ENCODE measurements around the gene COG5.

GRCh38 chr7:107597953-107598352 lies 34.2 kb upstream of the COG5 start:
- TF ChIP-seq MYC (IDR thresholded peaks at IDR 0.05; ENCODE audit: insufficient read depth, insufficient read length, insufficient replicate concordance, low read length, severe bottlenecking) = no peak
- TF ChIP-seq ZBTB4 (CRISPR knock-in tag; IDR thresholded peaks at IDR 0.05) = no peak
- TF ChIP-seq LARP7 (IDR thresholded peaks at IDR 0.05) = no peak
- no peak for TF ChIP-seq BRCA1 (IDR thresholded peaks at IDR 0.05; ENCODE audit: low read depth, low read length)
- TF ChIP-seq PAX5 (IDR thresholded peaks at IDR 0.05; ENCODE audit: borderline replicate concordance, low read depth, low read length) = no peak
- TF ChIP-seq NFIC (IDR thresholded peaks at IDR 0.05; ENCODE audit: low read depth, low read length) = no peak
- TF ChIP-seq YY1 (IDR thresholded peaks at IDR 0.05; ENCODE audit: low read depth, low read length) = no peak
- no peak for TF ChIP-seq POLR2A (IDR thresholded peaks at IDR 0.05; ENCODE audit: low read depth, low read length)
- no peak for TF ChIP-seq JUND (IDR thresholded peaks at IDR 0.05; ENCODE audit: low read depth, low read length)
- no peak for TF ChIP-seq SP1 (IDR thresholded peaks at IDR 0.05; ENCODE audit: low read depth, low read length)
- TF ChIP-seq HDAC6 (IDR thresholded peaks at IDR 0.05; ENCODE audit: unreplicated experiment) = no peak
- TF ChIP-seq E2F8 (IDR thresholded peaks at IDR 0.05; ENCODE audit: low read depth, partially characterized antibody) = no peak
- TF ChIP-seq CUX1 (IDR thresholded peaks at IDR 0.05; ENCODE audit: insufficient replicate concordance, low read depth, low read length) = no peak
- no peak for TF ChIP-seq CTCF (IDR thresholded peaks at IDR 0.05 in 2 of 3, conservative IDR thresholded peaks at IDR 0.05 in 1 of 3; ENCODE audit: control insufficient read depth in 2 of 3, extremely low read depth in 1 of 3, insufficient read depth in 1 of 3, low read depth in 3 of 3, low read length in 3 of 3)
